ENCODE measurements around the gene ATPAF1.
"Not testable (repeated sequence)": the region's sequence is repeated elsewhere in the genome, so short reads cannot be mapped to it uniquely, and the experiment has no call there.

ATPAF1 gene

GRCh38 chr1:46679789-46680573 is 11.8 kb upstream of the ATPAF1 start:
- DNase-seq: no peak

- DNase-seq: no peak
Measured at GRCh38 chr1:46677339-46677738, 9.2 kb upstream of the ATPAF1 start.

GRCh38 chr1:46676531-46676930 is 8.4 kb upstream of the ATPAF1 start:
- DNase-seq: no peak

GRCh38 chr1:46675549-46676314 is 7.6 kb upstream of the ATPAF1 start:
- DNase-seq: no peak

- DNase-seq: no peak
Measured at GRCh38 chr1:46673749-46674182, 5.6 kb upstream of the ATPAF1 start.

GRCh38 chr1:46672696-46673095 is 4.5 kb upstream of the ATPAF1 start:
- no peak for DNase-seq

GRCh38 chr1:46671554-46671953 is 3.4 kb upstream of the ATPAF1 start, which contains the start of gene TEX38:
TEX38 (plus strand) TSS chr1:46671854; CDS start chr1:46671935, 81 bp downstream.
- no peak for DNase-seq

- no peak for DNase-seq
Measured at GRCh38 chr1:46670134-46670533, 2.0 kb upstream of the ATPAF1 start.

GRCh38 chr1:46665983-46666382 is 2.2 kb downstream of the ATPAF1 start:
- DNase-seq: no peak

GRCh38 chr1:46662919-46663318 is 5.2 kb downstream of the ATPAF1 start:
- not testable (repeated sequence) for DNase-seq

- DNase-seq: not testable (repeated sequence)
Measured at GRCh38 chr1:46660116-46660515, 8.0 kb downstream of the ATPAF1 start.

GRCh38 chr1:46659307-46659870 is 8.8 kb downstream of the ATPAF1 start:
- no peak for DNase-seq

GRCh38 chr1:46657775-46658174 is 10.4 kb downstream of the ATPAF1 start:
- no peak for DNase-seq

- DNase-seq: no peak
Measured at GRCh38 chr1:46656643-46657042, 11.5 kb downstream of the ATPAF1 start.

GRCh38 chr1:46655848-46656247 is 12.3 kb downstream of the ATPAF1 start:
- DNase-seq: no peak

GRCh38 chr1:46654698-46655097 is 13.5 kb downstream of the ATPAF1 start:
- DNase-seq: not testable (repeated sequence)

GRCh38 chr1:46654012-46654411 is 14.2 kb downstream of the ATPAF1 start:
- no peak for DNase-seq

- DNase-seq: no peak
Measured at GRCh38 chr1:46653405-46653958, 14.7 kb downstream of the ATPAF1 start.

GRCh38 chr1:46652321-46653100 is 15.7 kb downstream of the ATPAF1 start:
- DNase-seq: no peak

GRCh38 chr1:46651152-46651551 is 17.0 kb downstream of the ATPAF1 start:
- DNase-seq: not testable (repeated sequence)

GRCh38 chr1:46650491-46650890 is 17.7 kb downstream of the ATPAF1 start:
- DNase-seq: no peak

- DNase-seq: no peak
Measured at GRCh38 chr1:46649764-46650163, 18.4 kb downstream of the ATPAF1 start.

- no peak for DNase-seq
Measured at GRCh38 chr1:46647611-46648010, 20.6 kb downstream of the ATPAF1 start.
